Activated T-cell treated with anti-CD3 and anti-CD28 coated beads for 24 hours (primary cell): ENCODE results near the gene CILP2.

ENCODE experiments used
- DNase-seq: peaks from one replicate; pipeline ENCODE4 v3.0.0-alpha.2; 2020; ENCODE audit warnings: low read depth

Gene CILP2

DNA sequence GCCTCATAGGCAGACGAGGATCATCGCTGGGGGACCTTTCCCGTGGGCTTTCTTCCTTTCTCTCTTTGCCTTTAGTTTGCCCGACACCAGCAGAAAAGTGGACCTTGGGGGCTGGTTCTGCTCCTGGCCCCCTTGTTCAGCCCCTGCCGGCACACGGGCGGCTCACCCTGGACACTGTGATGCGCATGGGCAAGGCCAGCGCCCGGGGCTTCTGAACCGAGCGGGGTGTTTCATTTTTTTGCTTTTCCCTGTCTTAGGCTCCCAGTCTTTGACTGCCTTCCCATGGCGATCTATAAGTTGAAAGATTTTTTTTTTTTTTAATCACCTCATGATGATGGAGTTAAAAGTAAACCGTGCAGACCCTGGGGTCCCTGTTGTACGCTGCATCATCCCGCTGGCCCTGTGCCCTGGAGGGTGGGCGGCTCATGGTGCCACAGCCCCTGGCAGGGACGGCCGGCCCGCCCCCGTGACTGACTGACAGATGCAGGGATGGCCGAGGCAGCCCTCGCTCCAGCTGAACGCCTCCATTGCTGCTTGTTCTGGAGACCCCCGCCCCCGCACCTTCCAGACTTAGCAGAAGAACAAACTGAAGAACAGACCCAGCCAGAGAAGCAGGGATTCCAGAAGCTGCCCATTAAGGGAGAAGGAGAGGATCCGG, 32.3 kb upstream of the CILP2 start:
- no peak for DNase-seq

DNA sequence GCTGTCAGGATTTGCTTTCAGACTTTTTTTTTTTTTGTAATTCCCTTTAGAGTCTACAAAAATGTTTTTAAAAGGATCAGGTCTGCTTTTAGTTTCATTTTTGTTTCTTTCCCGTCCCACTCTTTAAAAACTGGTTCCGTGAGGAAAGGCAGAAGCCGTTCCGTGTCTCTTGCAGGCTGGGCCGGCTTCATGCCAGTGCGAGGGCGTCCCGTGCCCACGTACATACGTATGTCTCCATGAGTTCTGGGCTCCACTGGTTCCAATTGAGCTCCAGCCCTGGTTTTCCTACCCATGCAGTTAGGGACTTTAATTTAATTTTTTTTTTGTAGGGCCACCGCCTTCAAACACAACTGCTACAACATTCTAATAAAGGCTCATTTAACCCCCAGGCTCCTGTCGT, 31.5 kb upstream of the CILP2 start:
- no peak for DNase-seq

DNA sequence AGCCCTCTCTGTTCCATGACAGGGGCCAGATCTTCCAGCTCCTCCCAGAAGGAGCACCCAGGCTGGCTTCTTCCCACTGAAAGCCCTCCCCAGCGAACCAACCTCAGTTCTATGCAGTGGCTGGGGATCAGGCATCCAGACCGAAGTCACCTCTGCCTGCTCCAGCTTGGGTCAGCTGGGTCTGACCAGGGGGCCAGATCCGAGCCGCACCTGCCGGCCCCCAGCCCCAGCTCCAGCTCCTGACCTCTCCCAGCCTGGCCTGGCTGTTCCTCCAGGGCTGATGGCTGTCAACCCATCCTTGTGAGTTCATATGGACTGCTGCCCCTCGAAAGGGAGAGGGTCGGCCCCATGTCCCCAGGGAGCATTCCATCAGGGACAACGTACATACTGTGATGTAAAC, 30.7 kb upstream of the CILP2 start:
- no peak for DNase-seq

DNA sequence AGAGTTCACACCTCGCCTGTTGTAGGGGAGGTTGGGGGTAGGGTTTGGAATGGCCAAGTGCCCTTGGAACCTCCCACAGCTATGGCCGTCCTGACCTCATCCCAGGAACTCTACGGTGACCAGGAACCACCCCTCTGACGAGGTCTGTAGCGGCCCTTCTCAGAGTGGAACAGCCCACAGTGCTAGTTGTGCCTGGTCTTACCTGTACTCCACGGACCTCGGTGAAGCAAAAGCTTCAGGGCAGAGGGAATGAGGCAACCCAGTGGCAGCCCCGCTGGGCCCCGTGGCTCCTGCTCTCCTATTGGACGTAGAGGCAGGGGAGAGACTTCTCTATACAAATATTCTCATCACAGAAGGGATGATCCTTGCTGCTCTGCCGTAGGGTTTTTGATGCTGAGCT, 29.8 kb upstream of the CILP2 start:
- DNase-seq: no peak

DNA sequence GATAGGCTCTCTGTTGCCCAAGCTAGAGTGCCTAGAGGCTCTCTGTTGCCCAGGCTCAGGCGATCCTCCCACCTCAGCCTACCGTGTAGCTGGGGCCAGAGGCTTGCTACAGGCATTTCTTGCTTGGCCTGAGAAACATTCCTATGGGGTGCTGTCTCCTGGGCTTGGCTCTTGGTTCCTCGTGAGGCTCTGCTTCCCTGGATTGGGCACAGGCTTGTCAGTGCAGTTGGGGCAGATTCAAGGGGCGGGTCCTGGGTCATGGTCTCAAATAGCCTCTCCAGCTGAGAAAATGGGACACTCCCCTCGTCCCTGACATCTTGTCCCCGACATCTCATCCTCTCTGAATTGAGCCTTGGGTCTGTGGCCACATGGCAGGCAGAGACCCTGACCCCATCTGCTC, 27.6 kb upstream of the CILP2 start:
- no peak for DNase-seq

DNA sequence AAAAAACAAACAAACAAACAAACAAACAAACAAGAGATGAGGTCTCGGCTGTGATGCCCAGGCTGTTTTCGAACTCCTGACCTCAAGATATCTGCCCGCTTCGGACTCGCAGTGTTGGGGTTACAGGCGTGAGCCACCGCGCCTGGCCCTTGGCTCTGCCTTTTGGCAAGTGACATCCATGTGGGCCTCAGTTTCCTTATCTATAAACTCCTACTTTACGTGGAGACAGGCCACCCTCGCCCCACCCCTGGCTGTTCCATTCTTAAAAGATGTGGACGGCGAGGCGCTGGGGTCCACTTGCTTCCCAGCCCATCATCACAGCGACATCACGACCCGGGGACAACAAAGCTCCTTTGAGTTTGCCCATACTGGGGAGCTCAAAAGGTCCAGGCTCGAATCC, 24.4 kb upstream of the CILP2 start:
- no peak for DNase-seq

DNA sequence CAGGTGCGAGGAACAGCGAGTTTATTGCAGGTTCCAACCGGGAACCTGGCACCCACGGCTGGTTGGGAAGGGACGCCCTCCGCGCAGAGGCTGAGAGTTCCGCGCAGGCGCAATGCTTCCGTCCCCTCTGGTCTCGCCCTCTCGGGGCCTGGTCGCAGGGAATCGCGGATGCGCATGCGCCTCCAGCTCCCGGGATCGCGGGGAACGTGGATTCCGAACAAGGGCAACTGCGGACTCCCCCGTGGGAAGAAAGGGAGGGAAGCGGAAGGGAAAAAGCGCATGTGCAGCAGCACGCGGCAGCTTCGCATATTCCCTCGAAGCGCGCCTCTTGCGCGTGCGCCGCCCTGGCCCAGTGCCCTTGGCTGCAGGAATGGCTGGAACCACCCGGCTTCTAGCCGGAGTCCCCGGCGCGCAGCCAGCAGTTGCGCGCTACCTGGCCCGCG, 23.8 kb upstream of the CILP2 start:
- DNase-seq: no peak

DNA sequence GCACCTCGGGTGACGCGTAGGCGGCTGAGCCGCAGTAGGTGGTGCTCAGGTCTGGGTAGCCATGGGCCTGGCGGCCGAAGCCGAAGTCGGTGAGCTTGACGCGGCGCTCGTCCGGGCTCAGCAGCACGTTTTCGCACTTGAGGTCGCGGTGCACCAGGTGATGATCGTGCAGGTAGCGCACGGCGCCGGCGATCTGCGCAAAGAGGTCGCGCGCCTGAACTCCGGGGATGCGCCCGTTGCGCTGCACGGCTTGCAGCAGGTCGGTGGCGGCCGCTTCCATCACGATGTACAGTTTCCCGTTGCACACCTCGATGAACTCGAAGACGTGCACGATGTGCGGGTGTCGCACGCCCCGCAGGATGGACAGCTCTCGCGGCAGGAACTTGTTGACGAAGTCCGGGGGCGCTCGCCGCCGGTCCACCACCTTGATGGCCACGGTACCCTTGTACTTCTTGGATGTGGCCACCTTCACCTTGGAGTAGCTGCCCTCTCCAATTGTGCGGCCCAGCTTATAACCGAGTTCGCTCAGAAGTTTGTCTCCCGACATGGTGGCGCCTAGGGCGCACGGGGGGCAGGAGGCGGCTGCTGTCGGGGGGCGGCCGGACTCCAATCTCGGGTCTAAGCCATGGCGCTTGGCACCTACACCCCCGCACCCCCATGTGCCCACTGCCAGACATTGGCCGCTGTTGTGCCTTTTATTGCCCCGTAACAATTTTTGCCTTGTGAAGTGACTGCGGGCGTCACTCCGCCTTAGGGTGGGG, 23.0 kb upstream of the CILP2 start, which contains the start of gene TSSK6:
TSSK6 (minus strand) TSS at position 668 of the 761 bp plus-strand sequence; CDS start at position 547, 121 bp downstream.
- no peak for DNase-seq

DNA sequence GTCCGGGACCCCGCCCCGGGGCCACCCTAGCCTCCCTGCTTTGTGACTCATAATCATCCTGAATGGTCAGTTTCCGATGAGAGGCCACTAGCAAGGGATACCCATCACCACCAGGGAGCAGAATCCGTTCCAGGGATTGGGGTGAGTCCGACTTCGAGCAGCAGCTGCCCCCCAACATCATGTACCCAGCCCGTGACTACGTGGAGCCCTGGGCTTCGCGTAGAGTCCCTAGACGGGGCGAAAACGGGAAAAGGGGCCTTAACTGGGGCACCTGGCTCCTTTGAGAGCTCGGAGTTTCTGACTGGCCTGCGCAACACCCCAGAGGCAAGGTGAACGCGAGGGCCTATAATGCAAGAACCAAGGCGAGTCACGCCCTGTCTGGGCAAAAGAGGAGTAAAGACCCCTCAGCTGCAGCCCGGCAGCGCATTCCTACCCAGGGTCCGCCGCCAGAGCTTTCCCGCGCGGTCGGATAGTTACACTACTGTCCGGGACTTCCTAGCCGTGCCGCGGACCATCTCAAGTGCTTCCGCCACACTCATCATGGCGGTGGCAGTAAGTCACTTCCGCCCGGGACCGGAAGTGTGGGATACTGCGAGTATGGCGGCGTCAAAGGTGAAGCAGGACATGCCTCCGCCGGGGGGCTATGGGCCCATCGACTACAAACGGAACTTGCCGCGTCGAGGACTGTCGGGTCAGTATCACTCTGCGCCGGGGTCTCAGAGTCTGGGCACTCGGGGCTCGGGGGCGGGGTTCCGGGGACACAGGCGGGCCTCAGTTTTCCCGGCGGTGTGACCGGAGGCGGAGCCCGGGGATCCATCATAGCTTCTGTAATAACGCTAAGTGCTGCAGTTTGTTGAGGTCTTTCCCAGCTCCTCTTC, 22.2 kb upstream of the CILP2 start, which contains the start of gene NDUFA13:
NDUFA13 (plus strand) TSS at position 584 of the 878 bp plus-strand sequence; CDS start at position 598, 14 bp downstream.
- DNase-seq: peak; percentile 91

DNA sequence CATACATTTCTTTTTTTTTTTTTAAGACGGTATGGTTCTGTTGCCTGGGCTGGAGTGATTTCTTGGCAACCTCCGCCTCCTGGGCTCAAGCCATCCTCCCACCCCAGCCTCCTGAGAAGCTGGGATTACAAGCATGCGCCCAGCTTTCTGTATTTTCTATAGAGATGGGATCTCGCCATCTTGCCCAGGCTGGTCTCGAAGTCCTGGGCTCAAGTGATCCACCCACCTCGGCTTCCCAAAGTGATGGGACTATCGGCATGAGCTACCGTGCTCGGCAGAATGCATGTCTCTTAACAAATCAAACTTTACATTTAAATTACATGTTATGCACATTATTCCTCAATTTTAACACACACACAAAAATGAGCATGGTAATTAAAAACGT, 20.8 kb upstream of the CILP2 start:
- no peak for DNase-seq

DNA sequence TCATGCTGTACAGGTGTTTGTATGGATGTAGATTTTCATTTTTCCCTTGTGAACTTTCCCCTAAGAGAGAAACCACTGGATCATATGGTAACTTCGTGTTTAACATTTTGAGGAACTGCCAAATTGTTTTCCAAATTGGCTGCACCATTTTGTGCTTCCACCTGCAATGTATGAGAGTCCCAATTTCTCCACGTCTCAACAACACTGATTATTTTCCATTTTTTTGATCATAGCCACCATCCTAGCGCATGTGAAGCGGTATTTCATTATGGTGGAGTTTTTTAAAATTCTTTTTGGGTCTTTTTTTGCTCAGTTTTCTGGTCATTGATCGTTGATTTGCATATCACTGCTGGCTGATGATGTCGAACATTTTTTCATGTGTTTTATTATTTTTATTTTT, 17.1 kb upstream of the CILP2 start:
- no peak for DNase-seq

DNA sequence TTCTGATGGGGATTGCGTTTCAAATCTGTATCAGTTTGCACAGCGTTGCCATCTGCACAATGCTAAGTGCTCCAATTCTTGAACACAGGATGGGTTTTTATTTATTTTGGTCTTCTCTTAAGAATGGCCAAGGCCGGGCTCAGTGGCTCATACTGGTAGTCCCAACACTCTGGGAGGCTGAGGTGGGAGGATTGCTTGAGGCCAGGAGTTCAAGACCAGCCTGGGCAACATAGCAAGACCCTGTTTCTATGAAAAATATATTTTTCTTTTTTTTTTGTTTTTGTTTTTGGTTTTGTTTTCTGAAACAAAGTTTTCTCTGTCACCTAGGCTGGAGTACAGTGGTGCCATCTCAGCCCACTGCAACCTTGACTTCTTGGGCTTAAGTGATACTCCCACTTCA, 14.9 kb upstream of the CILP2 start:
- no peak for DNase-seq

DNA sequence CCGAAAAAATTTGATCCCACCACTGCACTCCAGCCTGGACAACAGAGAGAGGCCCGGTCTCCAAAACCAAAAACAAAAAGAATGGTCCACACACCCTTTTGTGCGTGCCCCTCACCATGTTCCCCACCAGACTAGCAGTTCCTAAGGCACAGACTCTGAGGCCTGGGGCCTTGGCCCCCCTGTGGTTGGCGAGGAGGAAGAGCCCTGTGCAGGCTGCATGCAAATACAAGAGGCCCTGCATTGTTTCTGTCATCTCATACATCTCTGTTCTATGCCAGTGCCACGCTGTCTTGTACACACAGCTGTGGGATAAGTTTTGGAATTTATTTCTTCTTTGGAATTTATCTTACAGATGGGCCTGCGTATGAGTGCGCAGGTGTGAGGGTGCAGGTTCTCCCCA, 14.0 kb upstream of the CILP2 start:
- no peak for DNase-seq

DNA sequence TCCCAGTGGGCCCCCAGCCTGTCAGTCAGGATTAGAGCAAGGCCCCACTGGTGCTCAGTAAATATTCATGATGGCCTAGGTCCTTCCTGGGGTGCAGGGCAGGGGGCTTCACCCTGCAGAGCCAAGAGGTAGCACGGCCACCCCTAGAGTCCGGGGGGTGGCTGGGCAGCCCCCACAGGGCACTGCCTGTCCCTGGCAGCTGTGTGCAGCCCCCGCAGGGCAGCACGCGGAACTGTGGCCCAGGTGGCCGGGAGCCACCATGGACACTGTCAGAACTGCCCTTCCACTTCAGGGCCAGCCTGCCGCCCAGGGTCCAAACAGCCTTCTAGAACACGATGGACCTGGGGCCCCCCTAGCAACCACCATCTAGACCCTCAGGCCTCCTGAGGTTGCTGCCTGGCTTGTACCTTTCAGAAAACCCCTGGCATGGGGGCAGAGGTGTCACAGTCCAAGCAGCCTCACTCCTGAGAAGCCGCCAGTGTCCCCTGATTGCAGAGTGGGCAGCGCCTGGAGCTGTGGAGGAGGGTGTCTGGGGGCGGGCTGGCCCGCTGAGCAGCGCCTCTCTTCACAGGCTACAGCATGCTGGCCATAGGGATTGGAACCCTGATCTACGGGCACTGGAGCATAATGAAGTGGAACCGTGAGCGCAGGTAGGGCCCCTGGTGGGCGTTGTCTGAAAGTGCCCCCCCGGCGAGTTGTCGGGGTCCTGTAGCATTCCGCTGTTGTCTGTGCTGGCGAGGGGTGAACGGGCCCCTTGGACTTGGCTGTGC, 12.3 kb upstream of the CILP2 start:
- DNase-seq: no peak

DNA sequence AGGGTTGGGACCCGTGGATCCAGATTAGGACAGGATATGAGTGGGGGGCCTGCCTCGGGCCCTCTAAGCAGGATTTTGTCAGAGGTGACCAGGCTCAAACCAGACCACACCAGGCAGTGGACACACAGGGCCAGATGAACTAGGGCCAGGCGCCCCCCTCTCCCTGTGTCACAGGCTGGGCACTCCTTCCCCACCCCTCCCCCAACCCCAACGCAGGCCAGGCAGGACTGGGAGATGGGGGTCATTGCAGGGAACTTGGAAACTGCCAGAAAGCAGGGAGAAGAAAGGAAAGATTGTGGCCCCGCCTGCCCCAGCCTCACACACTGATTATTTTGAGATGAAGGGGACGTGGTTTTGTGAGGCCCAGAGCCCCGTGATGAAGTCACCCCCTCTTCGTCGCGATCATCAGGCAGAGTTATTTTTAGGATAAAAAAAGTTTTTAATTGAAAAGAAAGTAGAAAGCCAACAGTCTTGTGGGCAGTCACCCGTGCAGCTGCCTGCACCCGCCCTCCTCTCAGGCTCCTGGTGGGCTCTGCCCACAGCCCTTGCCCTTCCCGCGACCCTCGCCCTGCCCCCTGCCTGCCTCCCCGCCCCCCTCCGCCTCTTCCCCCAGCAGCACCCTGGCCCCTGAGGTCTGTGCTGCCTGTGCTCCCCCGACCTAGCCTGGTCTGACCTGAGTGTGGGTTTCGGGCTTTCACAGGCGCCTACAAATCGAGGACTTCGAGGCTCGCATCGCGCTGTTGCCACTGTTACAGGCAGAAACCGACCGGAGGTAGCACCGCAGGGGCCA, 11.3 kb upstream of the CILP2 start:
- DNase-seq: no peak

DNA sequence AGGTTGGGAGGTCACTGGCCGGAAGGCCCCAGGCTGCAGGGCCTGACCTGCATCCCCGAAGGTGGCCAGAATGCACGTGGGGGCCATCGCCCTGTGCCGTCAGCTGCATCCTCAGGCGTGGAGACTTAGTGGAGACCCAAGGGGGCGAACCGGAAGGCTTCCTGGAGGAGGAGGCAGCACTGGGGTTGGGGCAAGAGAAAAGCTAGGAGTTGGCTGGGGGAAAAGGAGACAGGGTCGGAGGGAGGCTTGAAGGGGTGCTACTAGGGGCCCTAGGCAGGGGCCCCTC, 10.8 kb upstream of the CILP2 start:
- no peak for DNase-seq

DNA sequence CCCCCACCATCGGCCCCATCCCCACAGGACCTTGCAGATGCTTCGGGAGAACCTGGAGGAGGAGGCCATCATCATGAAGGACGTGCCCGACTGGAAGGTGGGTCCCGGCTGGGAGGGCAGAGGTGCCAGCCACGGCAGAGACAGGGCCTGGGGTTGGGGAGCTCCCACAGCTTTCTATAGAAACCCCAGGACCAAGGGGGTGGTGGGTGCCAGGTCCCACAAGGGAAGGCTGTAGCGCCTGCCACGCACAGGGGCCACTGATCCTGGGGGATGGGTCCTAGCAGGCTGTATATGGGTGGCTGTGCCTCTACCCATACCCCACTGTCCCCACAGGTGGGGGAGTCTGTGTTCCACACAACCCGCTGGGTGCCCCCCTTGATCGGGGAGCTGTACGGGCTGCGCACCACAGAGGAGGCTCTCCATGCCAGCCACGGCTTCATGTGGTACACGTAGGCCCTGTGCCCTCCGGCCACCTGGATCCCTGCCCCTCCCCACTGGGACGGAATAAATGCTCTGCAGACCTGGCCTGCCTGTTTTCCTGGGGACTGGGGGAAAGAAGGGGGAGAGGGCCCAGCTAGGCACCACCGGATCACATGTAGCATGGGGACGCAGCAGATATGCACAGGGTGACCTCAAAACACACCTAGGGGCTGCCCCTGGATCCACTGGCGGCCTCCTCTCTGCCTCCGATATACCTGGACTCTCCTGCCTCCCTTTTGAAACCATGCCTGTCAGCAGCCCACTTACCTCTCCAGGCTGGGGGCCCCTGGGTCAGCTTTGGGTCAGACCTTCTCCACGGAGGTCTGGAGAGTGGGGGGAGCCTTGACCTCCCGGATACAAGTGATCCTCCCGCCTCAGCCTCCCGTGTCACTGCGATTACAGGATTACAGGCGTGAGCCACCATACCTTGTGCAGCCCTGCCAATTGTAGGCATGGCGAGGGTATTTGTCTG, 10.1 kb upstream of the CILP2 start:
- DNase-seq: no peak

DNA sequence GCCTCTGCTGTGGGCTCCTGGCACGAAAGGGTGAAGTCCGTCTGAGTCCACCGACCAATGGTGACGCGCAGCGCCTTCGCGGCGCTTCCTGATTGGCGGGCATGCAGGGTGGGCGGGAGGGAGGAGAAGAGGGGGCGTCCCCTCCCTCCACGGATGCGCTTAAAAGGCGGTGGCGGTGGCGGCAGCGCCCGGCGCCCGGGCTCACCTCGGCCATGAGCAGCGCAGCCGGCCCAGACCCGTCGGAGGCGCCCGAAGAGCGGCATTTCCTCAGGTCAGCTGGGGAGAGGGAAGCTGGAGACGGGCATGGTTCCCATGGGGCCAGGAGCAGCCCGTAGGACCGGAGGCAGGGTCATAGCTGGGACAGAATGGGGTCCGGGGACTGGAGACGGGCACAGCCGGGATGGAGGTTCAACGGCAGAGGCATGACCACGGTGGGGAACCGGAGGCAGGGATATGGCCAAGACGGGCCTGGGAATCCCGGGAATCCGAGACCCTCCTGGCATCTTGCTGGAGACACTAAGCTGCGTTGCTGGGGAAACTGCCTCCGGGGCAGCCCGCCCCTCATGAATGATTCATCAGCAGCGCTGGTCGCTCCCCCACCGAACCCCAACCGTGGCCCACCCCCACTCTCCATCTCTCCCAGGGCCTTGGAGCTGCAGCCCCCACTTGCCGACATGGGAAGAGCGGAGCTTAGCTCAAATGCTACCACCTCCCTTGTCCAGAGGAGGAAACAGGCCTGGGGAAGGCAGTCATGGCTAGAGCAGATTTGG, 9.2 kb upstream of the CILP2 start, which contains the start of gene YJEFN3:
YJEFN3 (plus strand) TSS at position 191 of the 770 bp plus-strand sequence; CDS start at position 213, 22 bp downstream.
- DNase-seq: no peak

DNA sequence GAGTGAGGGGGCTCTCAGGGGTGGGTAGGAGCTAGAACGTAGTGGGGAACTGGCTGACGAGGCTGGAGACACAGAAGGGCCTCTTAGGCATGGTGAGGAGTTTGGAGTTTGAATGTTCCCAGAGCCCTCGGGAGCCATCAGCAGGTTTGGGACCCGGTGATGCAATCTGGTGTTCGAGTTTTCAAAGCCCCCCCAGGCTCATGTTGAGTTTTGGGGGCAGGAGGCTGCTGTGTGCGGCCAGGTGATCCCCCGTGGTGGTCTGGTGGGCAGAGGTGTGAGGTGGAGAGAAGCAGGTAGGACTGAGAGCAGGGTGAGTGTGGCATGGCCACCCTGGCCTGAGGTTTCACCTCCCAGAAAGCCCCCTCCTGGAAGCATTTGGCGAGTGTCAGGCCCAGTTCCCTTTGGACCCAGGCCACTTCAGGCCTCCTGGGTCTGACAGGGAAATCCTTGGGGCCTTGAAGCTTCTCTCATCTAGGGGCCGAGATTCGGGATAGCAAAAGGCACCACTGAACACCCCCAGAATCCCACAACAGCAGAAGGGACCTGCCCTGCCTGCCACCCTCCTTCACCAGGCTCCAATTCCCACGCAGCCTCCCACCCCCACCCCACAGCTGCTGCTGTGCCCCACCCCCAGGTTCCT, 8.2 kb upstream of the CILP2 start:
- no peak for DNase-seq
